ENCODE data around the gene PGAP3.

The PGAP3 gene

GRCh38 chr17:39660397-39661385 is 27.2 kb downstream of the PGAP3 start:
- no peak for TF ChIP-seq CTCF (IDR thresholded peaks at IDR 0.05; ENCODE audit: low read length, missing control alignments)
- H3K4me3 ChIP-seq (replicated peaks; ENCODE audit: low read depth, low read length): no peak overlapping the region
- DNase-seq (ENCODE audit: low read depth): no peak

GRCh38 chr17:39660011-39660360 is 27.9 kb downstream of the PGAP3 start:
- no peak for TF ChIP-seq CTCF (IDR thresholded peaks at IDR 0.05; ENCODE audit: low read length, missing control alignments)
- no peak overlapping the region for H3K4me3 ChIP-seq (replicated peaks; ENCODE audit: low read depth, low read length)
- DNase-seq (ENCODE audit: low read depth): no peak

DNA sequence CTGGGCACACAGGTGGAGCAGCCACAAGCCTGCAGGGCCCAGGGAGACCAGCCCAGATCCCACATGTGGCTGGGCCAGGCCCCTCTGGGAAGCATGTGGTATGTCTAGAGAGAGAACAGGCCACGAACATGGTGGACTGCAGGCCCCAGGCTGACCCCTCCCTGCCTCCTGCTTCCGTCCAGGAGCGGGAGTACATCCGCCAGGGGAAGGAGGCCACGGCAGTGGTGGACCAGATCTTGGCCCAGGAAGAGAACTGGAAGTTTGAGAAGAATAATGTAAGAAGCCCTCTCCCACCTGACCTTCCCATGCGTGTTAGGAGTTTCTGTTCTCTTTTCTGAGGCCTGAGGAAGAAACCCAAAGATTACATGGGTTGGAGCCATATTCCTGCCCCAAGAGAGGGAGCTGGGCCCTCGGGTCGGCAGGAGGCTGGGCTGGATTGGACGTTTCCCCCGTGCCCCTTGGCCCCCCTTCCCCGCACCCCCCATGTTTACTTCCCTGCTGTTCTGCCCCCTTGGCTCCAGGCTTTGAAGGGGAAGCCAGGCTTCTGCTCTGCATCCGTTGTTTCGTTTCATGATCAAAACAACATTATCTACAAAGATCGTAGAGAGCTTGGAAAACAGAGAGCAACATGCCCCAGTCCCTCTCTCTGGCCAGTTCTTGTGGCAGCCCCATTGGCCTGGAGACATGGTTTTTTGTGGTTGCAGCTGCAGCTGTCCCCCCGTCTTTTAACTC is 28.4 kb downstream of the PGAP3 start:
- TF ChIP-seq CTCF (IDR thresholded peaks at IDR 0.05; ENCODE audit: low read length, missing control alignments): no peak
- H3K4me3 ChIP-seq (replicated peaks; ENCODE audit: low read depth, low read length): no peak overlapping the region
- DNase-seq (ENCODE audit: low read depth): no peak

- DNase-seq (ENCODE audit: low read depth): no peak
- no peak overlapping the region for H3K4me3 ChIP-seq (replicated peaks; ENCODE audit: low read depth, low read length)
- TF ChIP-seq CTCF (IDR thresholded peaks at IDR 0.05; ENCODE audit: low read length, missing control alignments): no peak
Observed at GRCh38 chr17:39658760-39659159, 29.1 kb downstream of the PGAP3 start.

- no peak for DNase-seq (ENCODE audit: low read depth)
- no peak for TF ChIP-seq CTCF (IDR thresholded peaks at IDR 0.05; ENCODE audit: low read length, missing control alignments)
- H3K4me3 ChIP-seq (replicated peaks; ENCODE audit: low read depth, low read length): no peak overlapping the region
Observed at GRCh38 chr17:39658346-39658745, 29.5 kb downstream of the PGAP3 start.

DNA sequence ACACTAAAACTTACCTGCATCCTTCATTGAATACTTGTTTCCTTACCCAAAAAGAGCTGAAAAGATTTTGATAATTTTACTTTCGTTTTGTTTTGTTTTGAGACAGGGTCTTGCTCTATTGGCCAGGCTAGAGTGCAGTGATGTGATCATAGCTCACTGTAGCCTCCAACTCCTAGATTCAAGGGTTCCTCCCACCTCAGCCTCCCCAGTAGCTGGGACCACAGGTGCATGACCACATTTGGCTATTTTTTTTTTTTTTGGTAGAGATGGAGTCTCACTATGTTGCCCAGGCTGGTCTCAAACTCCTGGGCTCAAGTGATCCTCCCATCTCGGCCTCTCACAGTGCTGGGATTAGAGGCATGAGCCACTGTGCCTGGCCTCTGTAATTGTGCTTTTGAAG is 32.8 kb downstream of the PGAP3 start:
- no peak overlapping the region for H3K4me3 ChIP-seq (replicated peaks; ENCODE audit: low read depth, low read length)
- no peak for DNase-seq (ENCODE audit: low read depth)
- no peak for TF ChIP-seq CTCF (IDR thresholded peaks at IDR 0.05; ENCODE audit: low read length, missing control alignments)

Measured in fibroblast of pulmonary artery (primary cell).